KOPT-K1 (cell line): Measurements from ENCODE around the gene OR52E1.

Experiments
- H3K27ac ChIP-seq: fragments of 200-600 bp; sonication (generic); 2 replicates; pipeline ENCODE4 v1.5.1; 2016; ENCODE audit warnings: antibody characterized with exemption, mild to moderate bottlenecking, low read depth, low read length; ENCODE audit not compliant: poor library complexity, severe bottlenecking
- H3K36me3 ChIP-seq: fragments of 200-600 bp; sonication (generic); 2 replicates; pipeline ENCODE4 v1.5.1; 2017; ENCODE audit warnings: antibody characterized with exemption, mild to moderate bottlenecking, low read length, moderate library complexity; ENCODE audit not compliant: insufficient read depth
- H3K9me3 ChIP-seq: fragments of 200-600 bp; sonication (generic); 2 replicates; pipeline ENCODE4 v1.5.1; 2017; ENCODE audit warnings: antibody characterized with exemption, low read length, mild to moderate bottlenecking; ENCODE audit not compliant: insufficient read depth, poor library complexity, severe bottlenecking

OR52E1 gene

DNA sequence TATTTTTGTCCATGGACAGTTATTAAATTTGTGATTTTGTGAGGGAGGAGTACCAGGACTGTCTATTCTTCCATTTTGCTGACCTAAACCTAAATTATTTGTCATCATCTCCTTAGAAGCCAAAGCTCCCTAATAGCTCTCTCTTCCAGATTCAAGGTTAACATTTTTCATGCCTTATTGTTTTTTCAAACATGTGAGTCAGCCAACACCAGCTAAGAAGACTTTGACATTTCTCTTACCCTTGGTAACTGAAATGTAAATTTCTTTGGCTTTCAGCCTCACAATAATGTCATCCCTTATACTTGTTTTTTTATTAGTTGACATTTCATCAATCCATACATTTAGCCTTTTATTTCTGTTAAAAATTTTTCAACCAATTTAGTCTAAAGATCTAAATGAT lies 19.2 kb downstream of the OR52E1 start:
- no peaks in the 10 kb centered on the region for H3K9me3 ChIP-seq
- no peaks in the 10 kb centered on the region for H3K36me3 ChIP-seq
- H3K27ac ChIP-seq = no peak overlapping the region

DNA sequence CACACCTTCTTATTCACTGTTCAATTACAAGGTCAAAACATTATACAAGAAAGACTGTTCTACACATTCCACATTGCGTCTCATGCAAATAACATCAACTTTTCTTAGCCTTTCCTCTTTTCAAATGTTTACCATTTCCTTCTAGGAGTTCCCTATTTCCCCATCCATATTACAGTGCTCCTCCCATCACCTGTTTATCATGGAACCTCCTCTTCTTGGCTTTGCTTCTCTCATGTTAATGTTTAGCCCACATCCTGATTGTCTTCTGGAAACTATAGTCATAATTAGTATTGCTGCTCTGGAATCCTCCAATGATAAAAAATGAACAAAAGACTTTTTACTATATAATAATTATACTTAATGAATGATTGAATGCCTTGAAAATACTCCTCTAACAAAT lies 21.3 kb downstream of the OR52E1 start:
- no peaks in the 10 kb centered on the region for H3K9me3 ChIP-seq
- H3K27ac ChIP-seq = no peak overlapping the region
- no peaks in the 10 kb centered on the region for H3K36me3 ChIP-seq

DNA sequence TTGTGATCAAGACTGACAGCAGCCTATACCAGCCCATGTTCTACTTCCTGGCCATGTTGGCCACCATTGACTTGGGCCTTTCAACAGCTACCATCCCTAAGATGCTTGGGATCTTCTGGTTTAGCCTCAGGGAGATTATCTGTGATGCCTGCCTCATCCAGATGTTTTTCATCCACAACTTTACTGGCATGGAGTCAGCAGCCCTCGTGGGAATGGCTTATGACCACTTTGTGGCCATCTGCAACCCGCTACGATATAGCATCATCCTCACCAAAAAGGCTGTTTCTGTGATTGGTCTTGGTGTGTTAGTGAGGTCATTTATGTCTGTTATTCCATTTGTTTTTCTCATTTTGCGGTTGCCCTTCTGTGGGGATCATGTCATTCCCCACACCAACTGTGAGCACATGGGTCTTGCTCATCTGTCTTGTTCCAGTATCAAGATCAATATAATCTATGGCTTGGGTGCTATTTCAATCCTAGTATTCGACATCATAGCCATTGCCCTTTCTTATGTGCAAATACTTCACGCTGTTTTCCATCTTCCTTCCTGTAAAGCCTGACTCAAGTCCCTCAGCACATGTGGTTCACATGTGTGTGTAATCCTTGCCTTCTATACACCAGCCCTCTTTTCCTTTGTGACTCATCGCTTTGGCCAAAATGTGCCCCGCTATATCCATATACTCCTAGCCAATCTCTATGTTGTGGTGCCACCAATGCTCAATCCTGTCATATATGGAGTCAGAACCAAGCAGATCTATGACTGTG lies 23.6 kb downstream of the OR52E1 start:
- Histone ChIP-seq H3K9me3 (no peaks in the 10 kb centered on the region), H3K27ac (no peak overlapping the region), H3K36me3 (no peaks in the 10 kb centered on the region)

DNA sequence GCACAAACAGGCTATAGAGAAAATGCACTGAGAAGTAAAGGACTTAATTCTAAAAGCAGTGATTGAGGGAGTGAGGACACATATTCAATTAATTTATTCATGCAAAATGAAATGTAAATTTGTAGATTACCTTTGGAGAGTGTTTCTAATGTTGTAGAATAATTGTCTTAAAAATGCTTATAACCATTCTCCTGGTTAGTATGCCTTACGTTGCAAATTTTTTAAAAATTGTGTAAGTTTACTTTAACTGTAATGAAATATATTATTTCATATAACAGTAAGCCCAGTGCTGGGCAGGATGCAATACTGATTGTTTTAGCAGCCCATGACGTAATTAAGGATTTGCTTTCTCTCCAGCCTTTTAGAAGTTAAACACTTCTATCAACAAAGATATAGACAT lies 26.6 kb downstream of the OR52E1 start:
- Histone ChIP-seq H3K9me3 (no peaks in the 10 kb centered on the region), H3K36me3 (no peaks in the 10 kb centered on the region), H3K27ac (no peak overlapping the region)

DNA sequence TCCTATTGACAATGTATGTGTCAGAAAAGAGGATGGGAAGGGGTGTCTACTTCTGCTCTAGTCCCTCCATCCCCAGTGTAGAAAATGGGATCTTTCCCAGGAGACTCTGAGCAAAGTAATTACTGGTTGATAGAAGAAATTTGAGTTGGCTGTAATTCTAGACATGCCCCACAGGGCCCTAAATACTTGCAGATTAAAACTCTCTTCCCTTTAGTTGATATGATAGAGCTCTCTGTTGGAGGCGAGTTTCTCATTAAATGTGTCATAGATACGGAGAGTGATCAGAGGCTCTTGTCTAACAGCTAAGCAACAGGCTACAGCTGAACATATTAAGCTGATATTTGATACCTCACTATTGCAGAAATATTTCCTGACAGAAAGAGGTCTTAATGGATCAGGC lies 32.9 kb downstream of the OR52E1 start:
- no peaks in the 10 kb centered on the region for H3K36me3 ChIP-seq
- H3K27ac ChIP-seq = no peak overlapping the region
- no peaks in the 10 kb centered on the region for H3K9me3 ChIP-seq

DNA sequence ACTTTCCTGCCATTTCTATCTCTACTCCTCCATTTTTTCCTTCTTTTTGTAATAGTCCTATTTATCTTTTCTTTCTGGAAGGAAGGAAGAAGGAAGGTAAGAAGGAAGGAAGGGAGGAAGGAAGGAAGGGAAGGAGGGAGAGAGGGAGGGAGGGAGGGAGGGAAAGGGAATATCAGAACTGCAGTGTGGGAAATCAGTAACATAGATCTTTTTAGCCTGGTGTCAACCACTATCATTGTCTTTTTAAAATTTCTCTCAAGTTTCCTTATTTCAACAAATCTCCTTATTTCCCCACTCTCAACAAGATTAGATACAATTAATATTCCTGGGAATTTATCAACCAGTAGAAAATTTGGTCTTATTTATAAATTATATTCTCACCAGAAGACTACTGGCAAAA lies 33.7 kb downstream of the OR52E1 start:
- no peaks in the 10 kb centered on the region for H3K36me3 ChIP-seq
- H3K27ac ChIP-seq = no peak overlapping the region
- no peaks in the 10 kb centered on the region for H3K9me3 ChIP-seq

DNA sequence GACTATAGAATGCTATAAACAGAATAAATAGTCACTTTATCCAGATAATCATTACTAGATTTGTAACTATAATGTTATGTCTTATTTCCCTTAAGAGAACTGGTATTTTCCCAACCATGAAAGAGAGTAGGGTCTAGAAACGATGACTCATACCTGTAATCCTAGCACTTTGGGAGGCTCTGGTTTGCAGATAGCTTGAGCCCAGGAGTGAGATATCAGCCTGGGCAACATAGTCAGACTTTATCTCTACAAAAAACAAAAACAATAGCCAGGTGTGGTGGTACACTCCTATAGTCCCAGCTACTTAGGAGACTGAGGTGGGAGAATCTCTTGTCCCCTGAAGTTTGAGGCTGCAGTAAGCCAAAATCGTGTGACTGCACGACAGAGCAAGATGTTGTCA lies 37.9 kb downstream of the OR52E1 start:
- no peaks in the 10 kb centered on the region for H3K36me3 ChIP-seq
- no peaks in the 10 kb centered on the region for H3K9me3 ChIP-seq
- no peak overlapping the region for H3K27ac ChIP-seq

DNA sequence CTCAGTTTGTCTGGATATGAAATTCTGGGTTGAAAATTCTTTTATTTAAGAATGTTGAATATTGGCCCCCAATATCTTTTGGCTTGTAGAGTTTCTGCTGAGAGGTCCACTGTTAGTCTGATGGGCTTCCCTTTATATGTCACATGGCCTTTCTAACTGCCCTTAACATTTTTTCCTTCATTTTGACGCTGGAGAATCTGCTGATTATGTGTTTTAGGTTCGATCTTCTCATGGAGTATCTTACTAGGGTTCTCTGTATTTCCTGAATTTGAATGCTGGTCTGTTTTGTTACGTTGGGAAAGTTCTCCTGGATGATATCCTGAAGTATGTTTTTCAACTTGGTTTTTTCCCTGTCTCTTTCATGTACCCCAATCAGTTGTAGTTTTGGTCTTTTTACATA lies 46.0 kb downstream of the OR52E1 start:
- no peaks in the 10 kb centered on the region for H3K36me3 ChIP-seq
- H3K9me3 ChIP-seq = no peaks in the 10 kb centered on the region
- H3K27ac ChIP-seq = no peak overlapping the region

DNA sequence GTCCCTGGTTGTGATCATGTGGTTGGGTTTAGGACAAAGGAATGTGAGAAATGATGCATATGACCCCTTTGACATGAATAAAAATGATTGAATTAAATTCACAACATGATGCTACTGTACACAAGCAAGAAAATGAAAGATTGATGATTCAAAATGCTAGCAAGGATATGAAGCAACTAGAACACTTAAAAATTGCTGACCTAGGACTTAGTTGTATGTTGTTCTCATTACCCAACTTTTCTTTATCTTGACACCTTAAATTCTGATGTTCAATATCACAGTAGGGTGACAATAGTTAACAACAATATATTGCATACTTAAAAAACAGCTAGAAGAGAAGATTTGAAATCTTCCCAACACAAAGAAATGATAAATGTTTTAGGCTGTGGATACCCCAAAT lies 48.2 kb downstream of the OR52E1 start:
- Histone ChIP-seq H3K36me3 (no peaks in the 10 kb centered on the region), H3K27ac (no peak overlapping the region), H3K9me3 (no peaks in the 10 kb centered on the region)

DNA sequence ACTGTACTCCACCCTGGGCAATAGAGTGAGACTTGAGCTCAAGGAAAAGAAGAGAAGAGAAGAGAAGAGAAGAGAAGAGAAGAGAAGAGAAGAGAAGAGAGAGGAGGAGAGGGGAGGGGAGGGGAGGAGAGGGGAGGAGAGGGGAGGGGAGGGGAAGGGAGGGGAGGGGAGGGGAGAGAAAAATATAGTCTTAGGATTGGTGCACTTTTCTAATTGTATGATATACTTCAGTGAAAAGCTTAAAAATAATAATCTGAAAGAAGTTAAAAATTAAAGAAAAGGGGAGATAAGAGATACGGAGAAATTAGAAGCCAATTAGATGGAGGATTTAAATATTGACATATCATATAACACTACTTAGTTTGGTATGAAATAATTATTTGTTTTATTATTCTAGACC lies 49.5 kb downstream of the OR52E1 start:
- Histone ChIP-seq H3K9me3 (no peaks in the 10 kb centered on the region), H3K27ac (no peak overlapping the region), H3K36me3 (no peaks in the 10 kb centered on the region)
